GM12873 (cell line): ENCODE measurements around the gene MACROD2.

ENCODE experiments used
- TF ChIP-seq, protein P1 (sequence below): IDR thresholded peaks from 2 replicates; pipeline ENCODE4 v1.5.1; 2012; ENCODE audit warnings: low read depth, mild to moderate bottlenecking, moderate library complexity, low read length, control low read depth; ENCODE audit not compliant: insufficient read depth; ENCODE audit errors: missing control alignments

Gene MACROD2

DNA sequence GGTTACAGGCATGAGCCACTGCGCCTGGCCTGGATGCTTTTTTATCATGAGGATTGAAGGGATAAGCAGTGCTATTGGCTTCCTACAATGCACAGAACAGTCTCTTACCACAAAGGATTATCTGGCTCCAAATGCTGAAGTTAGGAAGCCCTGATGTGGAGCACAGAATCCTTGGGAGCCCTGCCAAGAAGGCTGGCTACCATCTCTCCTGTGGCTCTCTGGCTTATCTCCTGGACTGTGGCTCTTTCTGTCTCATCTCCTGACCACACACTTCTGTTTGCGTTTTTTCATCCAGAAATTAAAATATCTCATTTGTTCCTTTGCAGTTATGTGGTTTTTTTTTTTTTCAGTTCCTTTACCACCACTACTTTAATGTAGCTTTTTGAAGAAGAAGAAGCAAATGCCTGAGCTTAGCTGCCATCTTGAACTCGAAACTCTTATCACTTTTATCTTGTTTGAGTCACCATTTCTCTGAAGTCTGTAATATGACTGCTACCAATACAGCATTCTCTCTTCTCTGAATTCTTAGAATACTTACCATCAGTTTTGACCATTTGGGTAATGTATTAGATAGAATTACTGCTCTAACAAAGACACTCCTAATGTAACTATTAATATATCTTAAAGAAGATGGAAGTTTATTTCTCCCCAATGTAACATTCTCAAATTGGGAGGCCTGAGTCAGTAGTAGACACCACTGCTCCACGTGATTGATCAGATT is 1533.2 kb downstream of the MACROD2 start:
- TF ChIP-seq, protein P1, sequence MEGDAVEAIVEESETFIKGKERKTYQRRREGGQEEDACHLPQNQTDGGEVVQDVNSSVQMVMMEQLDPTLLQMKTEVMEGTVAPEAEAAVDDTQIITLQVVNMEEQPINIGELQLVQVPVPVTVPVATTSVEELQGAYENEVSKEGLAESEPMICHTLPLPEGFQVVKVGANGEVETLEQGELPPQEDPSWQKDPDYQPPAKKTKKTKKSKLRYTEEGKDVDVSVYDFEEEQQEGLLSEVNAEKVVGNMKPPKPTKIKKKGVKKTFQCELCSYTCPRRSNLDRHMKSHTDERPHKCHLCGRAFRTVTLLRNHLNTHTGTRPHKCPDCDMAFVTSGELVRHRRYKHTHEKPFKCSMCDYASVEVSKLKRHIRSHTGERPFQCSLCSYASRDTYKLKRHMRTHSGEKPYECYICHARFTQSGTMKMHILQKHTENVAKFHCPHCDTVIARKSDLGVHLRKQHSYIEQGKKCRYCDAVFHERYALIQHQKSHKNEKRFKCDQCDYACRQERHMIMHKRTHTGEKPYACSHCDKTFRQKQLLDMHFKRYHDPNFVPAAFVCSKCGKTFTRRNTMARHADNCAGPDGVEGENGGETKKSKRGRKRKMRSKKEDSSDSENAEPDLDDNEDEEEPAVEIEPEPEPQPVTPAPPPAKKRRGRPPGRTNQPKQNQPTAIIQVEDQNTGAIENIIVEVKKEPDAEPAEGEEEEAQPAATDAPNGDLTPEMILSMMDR = no peak

DNA sequence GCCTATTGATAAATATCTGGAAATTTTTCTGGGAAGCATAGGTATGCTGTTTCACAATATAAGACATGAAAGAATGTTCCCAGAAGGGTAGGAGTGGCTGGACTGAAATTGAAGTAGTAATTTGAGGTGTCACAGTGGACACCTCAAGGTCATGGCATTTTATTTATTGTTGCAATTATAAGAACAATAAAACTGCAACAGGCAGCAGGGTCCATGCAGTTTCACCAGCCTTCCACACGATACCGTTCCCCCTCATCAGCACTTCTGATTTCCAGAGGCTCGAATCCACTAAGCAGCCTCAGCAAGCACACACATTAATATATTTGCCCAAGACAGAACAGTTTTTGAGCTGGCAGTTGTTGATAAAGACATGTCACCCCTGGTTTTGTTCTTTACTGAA is 1540.5 kb downstream of the MACROD2 start:
- TF ChIP-seq, protein P1 = no peak

DNA sequence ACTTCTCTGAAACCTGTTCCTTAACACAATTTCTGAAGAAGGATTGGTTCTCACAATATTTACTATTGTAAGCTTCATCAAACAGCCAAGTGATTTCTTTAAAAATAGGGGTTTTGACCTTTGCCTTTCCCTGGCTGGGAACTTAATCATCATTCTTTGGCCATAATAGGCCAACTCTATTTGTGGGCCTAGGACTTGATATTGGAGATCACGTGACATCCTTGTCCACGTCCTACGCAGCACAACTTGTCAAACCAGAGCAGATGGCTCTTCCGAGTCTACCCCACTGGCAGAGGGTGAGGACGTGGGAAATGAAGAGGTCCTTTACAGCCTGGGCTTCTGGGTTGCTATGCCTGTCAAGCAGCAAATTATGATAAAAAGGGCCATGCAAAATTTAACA is 1547.3 kb downstream of the MACROD2 start:
- TF ChIP-seq, protein P1 = no peak

DNA sequence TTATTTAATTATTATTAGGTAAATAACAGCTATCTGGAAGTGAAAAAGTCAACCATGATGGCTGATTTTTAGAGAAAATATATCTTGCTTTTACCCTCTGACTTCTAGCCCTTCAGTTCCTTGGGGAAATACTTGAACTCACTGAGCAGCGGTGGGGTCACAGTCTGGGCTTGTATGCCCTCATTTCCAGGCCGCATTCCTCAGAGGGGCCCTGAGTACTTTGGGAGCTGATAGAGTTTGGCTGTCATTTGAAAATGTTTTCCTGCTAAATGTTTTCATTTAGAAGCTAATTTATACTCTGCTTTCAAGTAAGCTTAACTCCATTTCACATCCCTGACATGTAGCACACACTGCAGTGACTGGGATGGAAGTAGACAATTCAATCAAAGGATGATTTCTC is 1549.4 kb downstream of the MACROD2 start:
- TF ChIP-seq, protein P1 = no peak

DNA sequence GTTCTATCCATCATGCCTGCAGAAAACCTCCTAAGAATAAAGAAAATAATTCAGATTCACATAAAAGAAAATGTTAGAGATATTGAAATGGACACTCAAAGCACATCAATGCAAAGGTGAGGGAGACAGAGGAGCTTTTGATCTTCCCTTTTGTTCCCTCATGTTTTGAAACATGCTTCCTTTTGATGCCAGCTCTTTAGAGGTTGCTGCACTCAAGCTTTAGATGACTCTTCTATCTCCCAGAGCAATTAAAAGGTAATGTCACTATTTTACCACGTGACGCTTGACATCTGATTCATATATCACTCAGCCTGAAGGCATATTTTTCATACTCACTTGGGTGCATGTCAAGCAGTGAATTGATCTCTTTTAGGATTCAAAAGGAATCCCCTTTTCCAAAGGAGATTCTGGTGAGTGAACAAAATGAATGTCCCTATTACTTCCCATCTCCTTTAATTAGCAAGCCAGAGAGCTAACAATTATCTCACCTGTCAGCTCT is 1551.3 kb downstream of the MACROD2 start:
- TF ChIP-seq, protein P1 = no peak

DNA sequence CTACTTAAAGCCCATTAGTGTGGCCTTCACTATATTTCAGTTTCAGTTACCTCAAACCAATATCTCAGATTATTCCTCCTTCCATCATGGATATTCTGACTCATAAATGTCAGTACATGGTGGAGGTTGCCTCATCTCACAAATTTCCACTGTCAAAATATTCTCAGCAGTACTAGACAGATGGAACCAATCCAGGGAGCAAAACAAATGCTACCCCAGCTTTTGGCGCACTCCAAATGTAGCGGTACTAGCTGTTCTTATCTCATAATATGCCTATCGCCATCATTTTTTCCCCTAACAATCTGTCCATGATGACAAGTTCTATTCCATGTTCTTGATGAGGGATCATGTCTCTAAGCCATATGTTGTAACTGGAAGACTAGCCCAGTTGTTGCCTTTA is 1551.8 kb downstream of the MACROD2 start:
- TF ChIP-seq, protein P1 = no peak

DNA sequence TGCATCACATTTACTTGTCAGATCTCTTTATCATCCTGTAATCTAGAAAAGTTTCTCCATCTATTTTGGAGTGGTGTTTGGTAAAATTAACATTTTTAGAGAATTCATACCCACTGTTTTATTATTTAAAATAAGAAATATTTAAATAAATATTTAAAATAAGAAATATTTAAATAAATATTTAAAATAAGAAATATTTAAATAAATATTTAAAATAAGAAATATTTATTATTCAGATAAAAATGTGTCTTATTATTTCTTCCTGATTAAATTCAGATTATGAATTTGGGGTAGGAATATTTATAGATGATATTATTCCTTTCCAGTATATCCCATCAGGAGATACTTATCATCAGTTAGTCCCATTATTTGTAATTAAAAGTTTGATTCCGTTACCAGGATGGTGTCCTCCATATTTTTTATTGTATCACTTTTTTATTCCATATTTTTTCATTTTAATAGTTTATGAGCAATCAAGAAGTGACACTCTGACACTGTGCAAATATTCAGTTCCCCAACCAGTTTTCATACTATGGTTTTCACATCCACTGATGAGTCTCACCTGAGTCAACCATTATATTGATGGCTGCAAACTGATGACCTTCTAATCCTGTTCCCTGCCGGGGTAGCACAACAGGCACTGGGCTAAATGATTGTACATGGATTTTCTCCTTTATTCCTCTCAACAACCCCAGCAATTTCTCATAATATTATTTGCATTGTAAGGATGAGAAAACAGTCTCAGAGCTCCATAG is 1555.0 kb downstream of the MACROD2 start:
- TF ChIP-seq, protein P1 = no peak
